M059J (cell line): ENCODE data around the gene BNIPL. TPM values are rescaled to one million over a fixed set of nuclear protein-coding genes. Genes with fewer than 3 reads are reported as not detected.
A peak's percentile ranks its signal among the peaks of the same experiment; 100 is the strongest.

Experiments
- DNase-seq: peaks from one replicate; pipeline ENCODE4 v3.0.0-alpha.2; 2012; ENCODE audit warnings: low read depth
- total RNA-seq: library from RNA; depleted of rRNA; stranded (reverse); fragments of >200 nt; shearing (Covaris generic); gene quantifications from 2 replicates; pipeline ENCODE4 v1.2.3, GENCODE V29; 2014

The BNIPL gene
- total RNA-seq, 1 experiment from 2014 or later: 0.10 TPM

DNA sequence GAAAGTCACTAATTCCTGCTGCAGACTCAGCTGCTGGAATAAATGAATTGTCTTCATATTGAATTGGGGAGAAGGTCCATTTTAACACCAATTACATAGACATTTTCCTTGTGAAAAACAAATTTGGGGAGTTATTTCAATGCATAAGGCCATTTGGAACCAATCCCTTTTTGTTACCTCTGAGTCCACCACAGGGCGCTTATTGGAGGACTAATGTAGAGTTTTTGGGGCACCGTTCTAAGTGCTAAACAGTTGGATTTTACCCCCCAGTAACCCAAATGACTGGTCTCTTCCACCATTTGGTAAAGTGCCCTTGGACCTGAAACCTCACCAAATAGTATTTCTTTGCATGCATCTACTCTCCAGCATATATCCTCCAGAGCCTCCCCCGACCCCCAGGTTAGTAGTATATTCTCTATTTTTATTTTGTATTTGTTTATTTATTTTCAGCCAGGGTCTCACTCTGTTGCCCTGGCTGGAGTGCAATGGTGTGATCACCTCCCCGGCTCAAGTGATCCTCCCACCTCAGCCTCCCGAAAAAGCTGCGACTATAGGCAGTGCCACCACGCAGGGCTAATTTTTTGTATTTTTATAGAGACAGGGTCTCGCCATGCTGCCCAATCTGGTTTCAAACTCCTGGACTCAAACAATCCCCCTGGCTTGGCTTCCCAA is 26.6 kb upstream of the BNIPL start:
- DNase-seq: no peak

DNA sequence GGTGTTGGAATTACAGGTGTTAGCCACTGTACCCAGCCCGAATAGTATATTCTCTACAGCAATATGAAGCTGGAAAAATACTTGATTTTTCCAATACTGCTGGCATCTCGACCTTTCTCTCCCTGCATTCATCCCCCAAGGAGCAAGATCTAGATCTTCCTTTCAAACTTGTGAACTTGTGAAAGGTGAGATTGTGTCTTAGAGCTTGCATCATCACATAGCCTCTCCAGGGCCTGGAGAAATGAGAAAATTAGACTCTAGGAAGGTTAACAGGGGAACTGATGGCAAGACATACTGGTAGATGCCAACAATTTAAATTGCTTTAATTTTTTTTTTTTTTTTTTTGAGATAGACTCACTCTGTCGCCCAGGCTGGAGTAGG is 26.1 kb upstream of the BNIPL start:
- no peak for DNase-seq

GRCh38 chr1:151011154-151011850 is 25.1 kb upstream of the BNIPL start:
- DNase-seq: no peak

DNA sequence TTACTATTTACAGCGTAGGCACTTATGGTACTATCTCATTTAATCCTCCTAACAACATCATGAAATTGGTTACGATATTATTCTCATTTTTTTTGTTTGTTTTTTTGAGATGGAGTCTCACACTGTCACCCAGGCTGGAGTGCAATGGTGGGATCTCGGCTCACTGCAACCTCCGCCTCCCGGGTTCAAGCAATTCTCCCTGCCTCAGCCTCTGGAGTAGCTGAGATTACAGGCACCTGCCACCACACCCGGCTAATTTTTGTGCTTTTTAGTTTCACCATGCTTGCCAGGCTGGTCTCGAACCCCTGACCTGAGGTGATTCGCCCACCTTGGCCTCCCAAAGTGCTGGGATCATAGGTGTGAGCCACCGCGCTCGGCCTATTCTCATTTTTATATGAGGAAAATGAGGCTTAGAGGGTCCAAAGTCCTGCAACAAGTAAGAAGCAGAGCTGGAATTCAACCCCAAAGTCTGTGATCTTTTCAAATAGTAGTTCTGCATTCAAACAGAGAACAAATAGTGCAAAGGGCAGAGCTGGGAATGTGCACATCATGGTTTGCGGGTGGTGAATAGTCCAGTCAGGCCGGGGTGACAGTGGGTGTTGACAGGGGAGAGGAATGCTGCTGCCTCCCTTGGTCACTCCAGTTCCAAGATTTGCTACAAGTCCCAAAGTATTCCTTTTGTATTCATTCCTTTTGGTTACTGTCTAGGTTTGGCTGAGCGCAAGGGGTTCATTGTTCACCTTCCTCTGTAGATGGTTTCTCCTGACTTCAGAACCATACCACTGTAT is 23.5 kb upstream of the BNIPL start:
- DNase-seq: no peak

GRCh38 chr1:151013518-151013917 is 22.9 kb upstream of the BNIPL start:
- no peak for DNase-seq

GRCh38 chr1:151024540-151025146 is 11.7 kb upstream of the BNIPL start:
- peak; percentile 60 for DNase-seq

DNA sequence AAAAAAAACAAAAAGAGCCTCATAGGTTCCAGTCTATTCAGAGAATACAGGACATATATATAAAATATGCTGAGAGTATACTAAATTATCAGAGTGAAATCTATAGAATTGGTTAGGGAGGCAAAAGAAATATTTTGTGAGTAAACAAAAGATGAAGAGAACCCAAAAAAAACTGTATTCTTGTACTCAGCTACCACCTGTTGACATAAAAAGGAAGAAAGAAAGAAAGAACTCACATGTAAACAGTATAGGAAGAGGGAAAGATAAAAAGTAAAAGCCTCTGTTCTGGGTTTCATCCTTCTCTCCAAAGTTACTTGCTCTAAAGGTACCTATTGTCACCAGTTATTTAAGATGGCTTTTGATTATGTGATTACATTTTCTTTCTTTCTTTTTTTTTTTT is 9.9 kb upstream of the BNIPL start:
- DNase-seq: no peak

DNA sequence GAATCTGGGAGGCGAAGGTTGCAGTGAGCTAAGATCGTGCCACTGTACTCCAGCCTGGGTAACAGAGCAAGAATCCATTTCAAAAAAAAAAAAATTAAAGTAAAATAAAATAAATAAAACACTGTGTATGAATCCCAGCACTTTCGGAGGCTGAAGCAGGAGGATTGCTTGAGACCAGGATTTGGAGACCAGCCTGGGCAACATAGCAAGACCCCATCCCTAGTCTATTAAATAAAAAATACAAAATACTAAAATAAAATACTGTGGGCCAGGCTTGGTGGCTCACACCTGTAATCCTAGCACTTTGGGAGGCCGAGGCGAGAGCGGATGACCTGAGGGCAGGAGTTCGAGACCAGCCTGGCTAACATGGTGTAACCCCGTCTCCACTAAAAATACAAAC is 4.2 kb upstream of the BNIPL start:
- DNase-seq: no peak

DNA sequence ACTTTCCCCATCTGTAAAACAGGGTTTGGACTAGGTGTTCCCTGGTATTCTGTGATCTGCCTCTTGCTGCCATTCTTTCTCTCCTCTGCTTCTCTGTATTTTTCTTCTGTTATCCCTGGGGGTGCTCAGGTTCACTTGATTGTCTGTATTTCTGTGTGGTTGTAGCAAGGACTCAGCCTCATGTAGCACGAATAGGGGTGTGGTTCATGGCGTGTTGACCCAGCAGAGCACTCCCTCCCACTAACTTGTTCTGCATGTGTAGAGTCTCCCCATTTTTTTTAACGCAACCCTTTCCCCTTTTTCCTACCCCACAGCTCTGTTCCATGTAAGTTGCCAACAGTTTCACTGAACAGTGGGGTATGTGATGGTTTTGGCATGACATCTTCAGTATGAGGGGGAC is 1.2 kb upstream of the BNIPL start:
- DNase-seq: no peak

DNA sequence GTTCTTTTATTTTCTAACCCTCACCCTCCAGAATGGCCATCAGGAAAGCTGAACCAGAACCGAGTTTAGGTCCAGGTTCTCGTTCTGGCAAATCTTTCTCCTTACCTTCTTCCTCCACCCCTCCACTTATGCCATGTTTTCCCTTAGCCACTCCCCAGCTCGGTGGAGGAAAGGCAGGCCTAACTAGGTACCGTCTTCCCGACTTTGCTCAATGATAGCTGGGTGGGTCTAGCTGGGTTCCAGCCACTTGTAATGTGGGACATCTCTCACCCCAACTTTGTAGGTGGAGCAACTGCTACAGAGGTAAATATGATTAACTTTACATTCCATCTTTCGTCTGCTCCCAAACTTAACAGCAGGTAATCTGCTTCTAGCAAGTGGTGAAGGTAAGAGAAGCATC is 646 bp downstream of the BNIPL start:
- DNase-seq: no peak

GRCh38 chr1:151039521-151039920 is 3.1 kb downstream of the BNIPL start:
- DNase-seq: no peak

- no peak for DNase-seq
These were observed 6.8 kb downstream of the BNIPL start for GRCh38 chr1:151043163-151043562.

DNA sequence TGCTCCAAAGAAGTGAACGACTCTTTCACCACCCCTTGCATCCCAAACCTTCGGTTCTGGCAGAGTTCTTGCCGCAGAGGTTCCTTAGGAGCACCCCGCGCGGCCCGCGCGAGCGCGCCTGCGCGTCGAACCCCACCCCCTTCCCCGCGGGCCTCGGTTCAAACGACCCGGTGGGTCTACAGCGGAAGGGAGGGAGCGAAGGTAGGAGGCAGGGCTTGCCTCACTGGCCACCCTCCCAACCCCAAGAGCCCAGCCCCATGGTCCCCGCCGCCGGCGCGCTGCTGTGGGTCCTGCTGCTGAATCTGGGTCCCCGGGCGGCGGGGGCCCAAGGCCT is 11.2 kb downstream of the BNIPL start, which contains the start of gene C1orf56:
C1orf56 (plus strand) TSS at position 161 of the 334 bp plus-strand sequence; CDS start at position 258, 97 bp downstream.
- DNase-seq: peak; percentile 78

DNA sequence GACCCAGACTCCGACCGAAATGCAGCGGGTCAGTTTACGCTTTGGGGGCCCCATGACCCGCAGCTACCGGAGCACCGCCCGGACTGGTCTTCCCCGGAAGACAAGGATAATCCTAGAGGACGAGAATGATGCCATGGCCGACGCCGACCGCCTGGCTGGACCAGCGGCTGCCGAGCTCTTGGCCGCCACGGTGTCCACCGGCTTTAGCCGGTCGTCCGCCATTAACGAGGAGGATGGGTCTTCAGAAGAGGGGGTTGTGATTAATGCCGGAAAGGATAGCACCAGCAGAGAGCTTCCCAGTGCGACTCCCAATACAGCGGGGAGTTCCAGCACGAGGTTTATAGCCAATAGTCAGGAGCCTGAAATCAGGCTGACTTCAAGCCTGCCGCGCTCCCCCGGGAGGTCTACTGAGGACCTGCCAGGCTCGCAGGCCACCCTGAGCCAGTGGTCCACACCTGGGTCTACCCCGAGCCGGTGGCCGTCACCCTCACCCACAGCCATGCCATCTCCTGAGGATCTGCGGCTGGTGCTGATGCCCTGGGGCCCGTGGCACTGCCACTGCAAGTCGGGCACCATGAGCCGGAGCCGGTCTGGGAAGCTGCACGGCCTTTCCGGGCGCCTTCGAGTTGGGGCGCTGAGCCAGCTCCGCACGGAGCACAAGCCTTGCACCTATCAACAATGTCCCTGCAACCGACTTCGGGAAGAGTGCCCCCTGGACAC is 11.7 kb downstream of the BNIPL start:
- peak; percentile 78 for DNase-seq

DNA sequence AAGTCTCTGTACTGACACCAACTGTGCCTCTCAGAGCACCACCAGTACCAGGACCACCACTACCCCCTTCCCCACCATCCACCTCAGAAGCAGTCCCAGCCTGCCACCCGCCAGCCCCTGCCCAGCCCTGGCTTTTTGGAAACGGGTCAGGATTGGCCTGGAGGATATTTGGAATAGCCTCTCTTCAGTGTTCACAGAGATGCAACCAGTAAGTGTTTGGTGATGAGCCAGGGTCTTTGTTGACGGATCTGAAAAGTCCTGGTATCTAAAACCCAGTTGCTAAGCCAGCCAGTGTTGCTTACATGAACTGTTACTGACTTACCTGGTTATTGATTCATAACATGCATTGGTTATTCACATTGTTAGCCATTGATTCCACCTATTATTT is 12.3 kb downstream of the BNIPL start:
- no peak for DNase-seq

- no peak for DNase-seq
These were observed 13.1 kb downstream of the BNIPL start for GRCh38 chr1:151049458-151049857.

- no peak for DNase-seq
These were observed 13.8 kb downstream of the BNIPL start for GRCh38 chr1:151050051-151050688.

- no peak for DNase-seq
These were observed 15.1 kb downstream of the BNIPL start for GRCh38 chr1:151051356-151052009.

- no peak for DNase-seq
These were observed 18.7 kb downstream of the BNIPL start for GRCh38 chr1:151054971-151055547.

DNA sequence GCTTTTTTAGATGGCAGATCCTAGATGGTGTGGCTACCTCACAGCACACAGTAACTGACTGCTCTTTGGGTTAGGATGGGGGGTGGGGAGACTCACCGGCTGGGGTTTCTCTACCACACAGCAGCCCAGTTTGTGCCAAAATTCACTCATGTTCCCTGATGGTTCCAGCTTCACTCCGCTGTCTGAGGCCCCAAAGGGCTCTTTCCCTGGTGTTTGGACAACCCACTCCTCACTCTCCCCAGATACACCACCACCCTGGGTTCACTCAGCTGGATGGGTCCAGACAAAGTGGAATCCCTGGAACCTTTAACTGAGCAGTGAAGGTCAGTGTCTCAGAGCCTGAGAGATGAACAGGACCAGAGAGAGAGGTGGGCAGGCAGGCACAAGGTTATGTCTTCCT is 19.2 kb downstream of the BNIPL start:
- DNase-seq: no peak
